GM18511 (cell line): Measurements from ENCODE around the gene ANGEL2.
"Not testable (repeated sequence)": the region's sequence is repeated elsewhere in the genome, so short reads cannot be mapped to it uniquely, and the experiment has no call there.

Source experiments
- ATAC-seq: cut with Tn5 transposase; IDR thresholded peaks from one replicate; pipeline ENCODE4 v1.9.1; 2021; ENCODE audit warnings: mild to moderate bottlenecking, moderate library complexity; ENCODE audit not compliant: unreplicated experiment

ANGEL2 gene

DNA sequence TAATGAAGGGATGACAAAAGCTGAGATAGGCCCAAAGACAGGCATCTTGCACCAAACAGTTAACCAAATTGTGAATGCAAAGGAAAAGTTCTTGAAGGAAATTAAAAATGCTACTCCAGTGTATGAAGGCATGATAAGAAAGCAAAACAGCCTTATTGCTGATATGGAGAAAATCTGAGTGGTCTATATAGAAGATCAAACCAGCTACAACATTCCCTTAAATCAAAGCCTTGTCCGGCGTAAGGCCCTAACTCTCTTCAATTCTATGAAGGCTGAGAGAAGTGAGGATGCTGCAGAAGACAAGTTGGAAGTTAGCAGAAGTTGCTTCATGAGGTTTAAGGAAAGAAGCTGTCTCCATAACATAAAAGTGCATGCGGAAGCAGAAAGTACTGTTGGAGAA lies 4.3 kb upstream of the ANGEL2 start:
- ATAC-seq: no peak

DNA sequence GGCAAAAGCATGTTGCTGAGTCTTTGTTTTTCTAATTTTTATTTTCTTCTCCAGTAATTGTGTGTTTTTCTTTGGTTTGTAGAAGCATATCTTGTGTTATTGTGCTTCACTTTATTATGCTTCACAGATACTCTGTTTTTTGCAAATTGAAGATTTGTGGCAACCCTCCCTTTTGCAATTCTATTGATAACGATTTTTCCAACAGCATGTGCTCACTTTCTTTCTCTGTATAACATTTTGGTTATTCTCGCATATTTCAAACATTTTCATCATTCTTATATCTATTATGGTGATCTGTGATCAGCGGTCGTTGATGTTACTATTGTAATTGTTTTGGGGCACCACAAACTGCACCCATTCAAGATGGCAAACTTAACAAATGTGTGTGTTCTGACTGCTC lies 3.8 kb upstream of the ANGEL2 start:
- no peak for ATAC-seq

DNA sequence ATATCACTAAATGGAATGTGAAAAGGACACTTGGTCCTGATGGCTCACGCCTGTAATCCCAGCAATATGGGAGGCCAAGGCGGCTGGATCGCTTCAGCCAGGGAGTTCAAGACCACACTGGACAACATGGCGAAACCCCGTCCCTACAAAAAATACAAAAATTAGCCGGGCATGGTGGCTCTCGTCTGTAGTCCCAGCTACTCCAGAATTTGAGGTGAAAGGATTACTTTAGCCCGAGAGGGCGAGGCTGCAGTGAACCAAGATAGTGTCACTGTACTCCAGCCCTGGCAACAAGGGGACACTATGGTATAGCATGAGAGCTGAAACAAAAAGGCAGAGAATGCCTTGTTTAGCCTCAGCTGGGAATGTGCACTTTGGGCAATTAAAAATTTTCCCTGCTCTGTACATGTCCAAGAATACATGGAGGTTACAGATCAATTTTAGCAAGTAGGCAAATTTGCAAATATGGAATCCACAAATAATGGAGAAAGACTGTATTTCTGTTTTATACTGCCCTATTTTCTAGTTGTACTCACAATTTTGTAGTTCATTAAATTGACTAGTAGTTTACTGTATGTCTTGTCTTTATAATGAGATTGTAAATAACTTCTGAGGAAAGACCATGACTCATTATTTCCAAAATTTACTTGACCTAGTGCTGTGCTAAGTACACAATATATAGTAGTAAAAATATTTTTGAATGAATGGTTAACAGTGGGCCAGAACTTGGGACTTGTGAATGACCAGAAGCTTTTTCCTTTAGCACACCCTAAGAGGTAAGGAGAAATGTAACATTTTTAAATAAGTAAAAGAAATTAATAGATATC lies 2.0 kb upstream of the ANGEL2 start:
- no peak for ATAC-seq

DNA sequence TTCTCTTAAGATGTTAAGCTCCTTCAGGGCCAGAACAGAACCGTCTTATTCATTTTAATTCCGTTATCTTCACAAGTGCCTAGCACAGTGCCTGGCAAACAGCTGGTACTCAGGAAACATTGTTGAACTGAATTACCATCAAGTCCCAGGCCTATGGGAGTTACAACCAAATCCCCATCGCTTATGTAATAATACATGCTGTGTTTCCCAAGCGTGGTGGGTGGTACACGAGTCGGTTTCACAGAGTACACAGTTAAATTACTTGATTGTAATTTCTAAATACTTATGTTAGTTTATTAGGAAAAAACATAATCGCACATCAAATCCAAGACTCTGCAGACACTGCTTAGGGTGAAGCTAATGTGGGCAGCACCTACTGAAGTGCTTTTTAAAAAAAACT lies 1.0 kb downstream of the ANGEL2 start:
- no peak for ATAC-seq

DNA sequence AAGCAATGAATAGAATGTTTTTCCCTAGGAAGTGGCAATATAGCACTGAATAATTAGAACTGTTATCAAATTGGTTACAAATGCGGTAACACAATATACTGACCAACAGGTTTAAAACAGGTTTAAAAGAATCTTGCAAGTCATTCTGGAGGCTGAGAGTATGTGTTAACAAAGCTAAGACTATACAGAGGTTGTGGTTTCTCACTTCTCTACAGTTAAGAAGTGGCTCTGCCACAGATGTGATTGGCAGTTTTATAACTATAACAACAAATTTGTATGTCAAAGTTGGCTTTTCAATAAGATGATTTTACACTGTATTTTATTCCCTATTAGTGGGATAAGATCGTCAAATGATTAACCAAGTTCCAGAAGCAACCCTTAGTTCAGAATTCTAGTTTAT lies 7.1 kb downstream of the ANGEL2 start:
- peak; percentile 91 for ATAC-seq

DNA sequence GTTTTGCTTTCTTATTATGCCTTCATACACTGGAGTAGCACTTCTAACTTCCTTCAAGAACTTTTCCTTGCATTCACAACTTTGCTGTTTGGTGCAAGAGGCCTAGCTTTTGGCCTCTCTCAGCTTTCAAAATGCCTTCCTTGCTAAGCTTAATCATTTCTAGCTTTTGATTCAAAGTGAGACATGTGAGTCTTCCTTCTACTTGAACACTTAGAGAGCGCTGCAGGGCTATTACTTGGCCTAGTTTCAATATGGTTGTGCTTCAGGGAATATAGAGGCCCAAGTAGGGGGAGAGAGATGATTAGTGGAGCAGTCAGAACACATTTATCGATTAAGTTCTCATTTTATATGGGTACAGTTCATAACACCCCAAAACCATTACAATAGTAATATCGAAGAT lies 12.4 kb downstream of the ANGEL2 start:
- ATAC-seq: peak; percentile 80

DNA sequence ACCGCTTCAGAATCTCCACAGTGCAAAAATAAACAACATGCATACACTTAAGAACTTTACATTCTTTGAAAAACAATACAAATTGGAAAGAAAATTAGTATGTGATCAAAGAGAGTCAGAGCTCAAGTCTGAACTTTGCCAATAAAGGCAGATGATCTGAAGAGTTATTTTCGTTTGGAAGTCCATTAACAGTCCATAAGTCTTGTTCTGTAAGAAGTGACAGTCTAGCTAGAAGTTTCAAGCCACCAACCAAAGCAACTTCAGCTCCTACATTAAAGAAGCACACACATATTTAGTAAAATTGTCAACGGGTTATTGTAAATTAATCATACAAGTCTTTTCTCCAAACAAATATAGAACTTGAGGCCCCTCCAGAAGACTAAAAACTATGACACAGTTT lies 20.7 kb downstream of the ANGEL2 start:
- no peak for ATAC-seq

DNA sequence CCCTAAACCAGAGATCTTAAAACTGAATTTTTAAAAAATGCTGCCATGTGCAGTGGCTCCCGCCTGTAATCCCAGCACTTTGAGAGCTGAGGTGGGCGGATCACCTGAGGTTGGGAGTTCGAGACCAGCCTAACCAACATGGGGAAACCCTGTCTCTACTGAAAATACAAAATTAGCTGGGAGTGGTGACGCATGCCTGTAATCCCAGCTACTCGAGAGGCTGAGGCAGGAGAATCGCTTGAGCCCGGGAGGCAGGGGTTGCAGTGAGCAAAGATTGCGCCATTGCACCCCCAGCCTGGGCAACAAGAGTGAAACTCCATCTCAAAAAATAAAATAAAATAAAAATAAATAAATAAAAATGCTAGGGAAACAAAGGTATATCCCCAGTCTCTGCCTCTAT lies 21.7 kb downstream of the ANGEL2 start:
- ATAC-seq: not testable (repeated sequence)

DNA sequence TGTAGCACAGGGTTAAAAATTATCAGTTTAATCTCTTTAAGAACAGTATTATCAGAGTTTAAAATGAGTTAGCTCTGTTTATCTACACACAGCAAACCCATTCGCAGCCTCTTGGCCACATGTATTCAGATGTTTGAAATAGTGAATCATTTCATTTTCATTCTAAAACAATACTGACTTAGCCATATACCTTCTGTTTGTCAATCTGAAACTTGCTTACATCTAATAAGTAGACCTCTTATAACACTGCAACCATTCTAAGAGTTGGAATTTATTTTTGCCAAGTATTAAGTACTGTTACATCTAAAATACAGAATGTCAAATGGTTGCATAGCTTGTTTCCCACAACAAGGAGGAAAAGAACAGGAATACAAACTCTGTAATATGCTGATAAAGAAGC lies 25.4 kb downstream of the ANGEL2 start:
- ATAC-seq: no peak

DNA sequence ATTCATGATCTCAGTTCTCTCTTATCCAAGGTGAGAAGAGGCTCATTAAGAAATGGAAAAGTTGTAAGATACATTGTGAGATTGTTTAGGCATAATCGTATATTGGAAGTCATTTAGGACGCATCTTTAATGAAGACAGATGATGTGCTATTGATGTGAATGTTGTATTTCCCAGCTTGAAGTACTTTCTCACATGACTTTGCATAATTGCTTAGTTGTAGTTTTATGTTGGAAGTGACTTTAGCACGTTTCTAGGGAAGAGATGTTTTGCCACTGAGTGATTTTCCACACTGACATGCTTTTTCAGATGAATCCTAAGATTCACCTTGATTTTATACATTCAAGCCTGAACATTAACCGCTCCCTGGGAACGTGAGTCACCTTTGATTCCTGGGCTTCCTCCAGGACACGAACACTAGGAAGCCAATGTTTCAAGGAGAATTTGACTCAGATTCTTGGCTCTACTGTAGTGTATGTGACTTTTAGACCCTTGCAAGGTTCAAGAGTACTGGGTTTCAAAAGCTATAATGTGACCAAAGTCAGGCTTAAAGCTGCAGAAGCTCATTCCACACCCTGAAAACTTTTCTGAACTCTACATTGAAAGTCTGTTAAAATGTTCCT lies 27.9 kb downstream of the ANGEL2 start:
- ATAC-seq: no peak

DNA sequence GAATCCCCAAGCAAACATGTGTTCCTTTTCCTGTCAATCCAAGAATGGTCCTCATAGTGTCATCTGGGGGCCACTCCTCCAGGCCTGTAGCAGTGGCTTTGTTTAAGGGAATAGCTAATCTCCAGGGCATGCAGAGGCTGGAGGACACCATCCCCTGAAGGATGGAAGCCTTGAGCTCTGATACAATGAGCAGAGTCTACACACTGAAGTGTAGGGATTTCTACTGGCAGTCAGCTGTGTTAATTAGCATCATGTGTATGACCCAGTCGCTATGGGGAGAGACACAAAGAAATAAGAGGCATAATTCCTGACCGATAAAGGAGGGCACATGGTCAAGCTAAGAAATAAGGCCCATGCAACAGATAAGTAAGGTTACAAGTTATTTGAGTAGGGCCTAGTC lies 29.1 kb downstream of the ANGEL2 start:
- ATAC-seq: no peak

DNA sequence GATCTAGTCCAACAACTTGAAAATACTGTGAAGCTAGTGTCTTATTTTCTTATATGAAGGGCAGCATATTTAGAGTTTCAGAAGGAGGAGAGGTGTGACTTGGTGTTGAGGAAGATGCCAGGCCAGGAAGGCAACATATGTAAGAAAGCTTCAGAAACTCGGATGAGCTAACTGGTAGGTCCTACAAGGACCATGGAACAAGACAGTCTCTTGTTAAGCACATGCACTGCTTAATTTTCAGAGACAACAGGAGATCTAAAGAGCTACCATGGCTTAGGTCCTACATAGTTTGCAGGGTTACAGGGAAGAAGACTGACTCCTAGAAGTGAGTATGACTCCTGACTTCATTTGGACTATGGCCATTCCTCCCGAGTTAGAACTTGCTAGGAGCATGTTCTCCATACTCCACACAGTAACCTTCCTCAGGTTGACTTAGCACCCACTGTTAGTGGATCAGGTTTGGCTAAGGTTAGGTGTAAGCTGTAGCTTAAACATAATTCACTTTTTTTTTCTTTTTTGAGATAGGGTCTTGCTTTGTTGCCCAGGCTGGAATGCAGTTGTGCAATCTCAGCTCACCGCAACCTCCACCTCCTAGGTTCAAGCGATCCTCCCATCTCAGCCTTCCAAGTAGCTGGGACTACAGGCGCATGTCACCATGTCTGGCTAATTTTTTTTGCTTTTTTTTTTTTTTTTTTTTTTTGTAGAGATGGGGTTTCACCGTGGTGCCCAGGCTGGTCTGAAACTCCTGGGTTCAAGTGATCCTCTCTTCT lies 31.0 kb downstream of the ANGEL2 start:
- ATAC-seq: no peak

DNA sequence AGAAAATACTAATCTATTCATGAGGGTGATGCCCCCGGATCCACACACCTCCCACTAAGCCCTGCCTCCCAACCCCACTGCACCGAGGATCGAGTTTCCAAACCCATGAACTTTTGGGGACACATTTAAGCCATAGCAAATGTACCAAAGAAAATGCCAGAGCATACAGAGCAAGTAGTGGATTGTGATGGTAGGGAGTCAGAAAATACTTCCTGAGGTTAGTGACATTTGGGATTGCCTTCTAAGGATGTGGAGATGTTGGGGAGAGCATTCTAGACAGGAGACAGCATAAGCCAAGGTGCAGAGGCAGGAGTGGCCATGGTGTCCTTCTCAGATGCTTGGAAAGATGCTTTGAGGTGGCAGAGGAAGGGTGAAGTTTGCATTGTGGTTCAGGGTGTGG lies 32.2 kb downstream of the ANGEL2 start:
- no peak for ATAC-seq

DNA sequence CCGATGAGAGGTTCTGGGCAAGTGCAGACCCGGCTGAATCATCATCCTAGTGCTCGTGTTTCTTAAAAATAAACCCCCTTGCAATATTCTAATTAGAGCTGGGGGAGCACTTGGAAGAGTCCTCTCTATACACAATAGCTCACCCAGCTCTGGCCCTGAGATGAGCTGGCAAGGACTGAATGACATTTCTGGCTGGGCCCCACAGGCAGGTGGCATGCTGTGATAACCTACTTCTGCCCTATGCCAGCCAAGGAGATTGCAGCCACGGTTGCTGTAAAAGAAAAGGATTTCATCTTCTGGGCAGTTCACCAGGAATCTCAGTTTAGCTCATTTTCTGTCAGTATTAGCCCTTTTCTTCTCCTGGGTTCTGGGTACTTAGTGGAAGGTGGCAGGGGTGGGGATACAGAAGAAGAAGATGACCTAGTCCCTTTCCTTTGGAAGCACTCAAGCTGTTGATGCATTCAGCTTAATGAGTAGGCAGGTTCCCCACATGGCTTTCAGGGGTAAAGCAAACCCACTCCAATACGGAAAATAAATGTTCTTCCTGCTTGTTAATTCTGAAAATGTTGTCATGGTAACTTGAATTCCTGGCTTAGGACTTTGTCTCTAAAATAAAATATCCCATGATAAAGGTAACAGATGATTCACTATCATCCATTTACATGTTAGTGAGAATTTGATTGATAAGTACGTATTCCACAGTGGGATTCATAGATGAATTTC lies 33.1 kb downstream of the ANGEL2 start:
- no peak for ATAC-seq

DNA sequence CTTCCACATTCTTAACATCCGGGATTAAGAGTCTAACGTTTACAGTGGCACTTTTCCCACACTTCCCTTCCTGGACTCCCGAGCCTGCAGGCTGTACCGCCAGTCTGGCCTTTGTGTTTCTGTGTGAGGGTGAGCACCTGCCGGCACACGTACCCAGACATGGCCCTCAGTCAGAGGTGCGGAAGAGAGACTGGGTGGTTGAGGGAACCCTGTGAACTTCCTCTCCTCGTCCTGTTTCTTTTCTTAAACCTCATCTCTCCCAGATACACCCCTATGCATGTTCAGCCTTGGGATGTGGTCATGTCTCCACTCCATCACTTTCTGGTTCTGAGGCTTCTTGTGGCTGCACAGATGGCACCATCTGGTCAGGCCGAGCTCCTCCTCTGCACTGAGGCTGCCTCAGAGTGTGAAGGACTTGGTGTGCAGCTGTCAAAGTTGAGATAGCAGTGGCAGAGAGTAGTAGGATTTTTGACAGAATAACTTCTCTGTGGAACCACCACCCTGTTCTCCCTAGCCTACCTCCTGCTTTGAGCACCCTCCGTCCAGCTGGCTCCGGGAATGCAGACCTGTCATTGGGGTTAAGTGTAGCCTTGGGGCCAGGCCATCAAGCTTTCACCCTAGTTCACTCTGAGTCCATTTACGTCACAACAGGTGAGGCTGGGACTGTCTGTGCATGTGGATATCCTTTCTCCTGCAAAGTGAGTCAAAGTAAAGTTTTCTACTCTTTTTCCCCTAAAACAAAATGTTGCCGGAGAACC lies 33.9 kb downstream of the ANGEL2 start:
- ATAC-seq: peak; percentile 67

DNA sequence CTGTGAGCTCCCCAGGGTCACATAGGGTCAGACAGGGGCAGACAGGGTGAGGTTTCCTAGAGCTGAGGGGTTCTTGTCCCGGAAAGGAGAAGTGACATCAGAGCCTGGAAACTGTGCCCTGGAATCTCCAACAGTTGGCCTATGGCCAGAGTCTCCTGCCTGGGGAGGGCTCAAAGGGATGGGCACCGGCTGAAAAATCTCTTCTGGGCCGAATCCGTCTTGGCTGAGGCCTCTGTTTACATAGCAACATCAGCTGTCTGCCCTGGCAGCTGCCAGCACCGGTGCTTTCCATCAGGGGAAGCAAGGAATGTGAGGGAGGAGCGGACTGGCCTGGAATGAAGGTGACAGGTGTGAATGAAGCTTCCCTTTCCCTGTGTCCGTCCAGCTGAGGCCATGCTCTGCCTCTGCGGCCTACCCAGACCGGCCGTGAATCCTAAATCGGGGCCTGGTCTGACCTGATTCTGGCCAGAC lies 34.6 kb downstream of the ANGEL2 start:
- no peak for ATAC-seq

DNA sequence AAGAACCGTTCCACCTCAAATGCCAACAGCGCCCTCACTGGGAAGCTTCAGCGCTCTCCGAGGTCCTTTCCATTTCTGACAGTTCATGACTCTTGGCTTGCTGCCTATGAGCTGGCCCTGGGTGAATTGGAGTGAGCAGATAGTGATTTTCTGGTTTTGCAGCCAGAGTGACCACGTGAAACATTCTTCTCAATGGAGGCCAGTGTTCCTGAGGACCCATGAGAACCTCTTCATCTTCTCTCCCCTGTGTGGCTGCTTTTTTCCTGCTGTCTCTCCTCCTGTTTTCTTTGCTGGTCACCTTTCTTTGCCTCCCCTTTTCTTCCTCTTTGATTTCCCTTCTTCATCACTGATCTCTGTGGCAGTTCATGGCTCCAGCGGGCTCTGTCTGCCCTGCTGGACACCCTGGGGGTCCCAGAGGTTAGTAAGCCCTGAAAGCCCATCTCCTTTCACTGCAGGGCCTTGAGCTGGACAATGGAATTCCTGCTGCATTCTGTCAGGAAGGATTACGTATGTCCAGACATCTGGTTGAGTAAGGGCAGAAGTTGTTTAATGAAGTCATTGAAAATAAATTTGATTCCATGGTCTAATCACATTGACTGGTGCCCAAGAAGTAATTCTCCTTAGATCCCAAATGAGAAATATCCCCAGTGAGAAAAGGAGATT lies 35.4 kb downstream of the ANGEL2 start:
- ATAC-seq: no peak

DNA sequence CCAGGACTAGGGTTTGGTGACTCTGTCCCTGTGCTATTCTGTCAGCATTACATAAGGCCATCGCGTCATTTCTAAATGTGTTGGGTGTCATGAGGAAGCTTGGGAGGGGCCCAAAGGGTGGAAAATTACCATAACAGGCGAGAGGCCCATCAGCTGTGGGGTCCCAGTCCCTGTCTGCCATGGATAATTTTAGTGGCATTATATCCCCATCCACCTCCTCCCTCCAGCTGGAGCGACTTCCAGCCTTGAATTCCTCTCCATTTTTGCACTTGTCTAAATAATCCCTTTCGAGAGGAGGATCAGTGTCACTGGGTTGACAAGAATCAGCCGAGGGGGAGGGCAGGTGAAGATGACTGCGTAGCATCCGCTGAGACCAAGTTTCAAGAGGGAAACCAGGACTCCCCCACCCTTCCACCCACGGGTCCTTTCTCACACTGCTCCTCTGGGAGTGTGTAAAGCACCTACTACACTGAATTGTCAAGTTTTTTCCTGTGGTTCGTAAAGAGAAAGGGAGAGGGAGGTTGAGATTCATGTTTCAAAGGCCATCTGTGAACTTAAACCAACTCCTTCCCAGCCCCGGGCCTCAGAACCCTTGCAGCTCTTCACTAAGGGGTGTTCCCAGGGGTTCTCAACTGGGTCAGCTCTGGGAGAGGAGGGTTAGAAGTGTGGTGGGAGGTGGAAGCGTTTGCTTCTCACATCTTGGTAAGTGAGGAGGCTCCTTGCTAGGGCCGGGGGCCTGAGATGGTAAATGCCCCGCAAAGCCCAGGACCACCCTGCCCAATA lies 36.1 kb downstream of the ANGEL2 start:
- peak; percentile 78 for ATAC-seq
